COLO829 (cell line): Measurements from ENCODE around the gene RBM47.
A peak's percentile ranks its signal among the peaks of the same experiment; 100 is the strongest.
"Not testable (repeated sequence)": the region's sequence is repeated elsewhere in the genome, so short reads cannot be mapped to it uniquely, and the experiment has no call there.

Source experiments
- DNase-seq: peaks from one replicate; pipeline ENCODE4 v3.0.0; 2012; ENCODE audit warnings: low spot score

RBM47 gene

GRCh38 chr4:40562208-40562607, 67.5 kb downstream of the RBM47 start:
- no peak for DNase-seq

- DNase-seq = not testable (repeated sequence)
These were observed 68.0 kb downstream of the RBM47 start for GRCh38 chr4:40561543-40562177.

- no peak for DNase-seq
These were observed 69.8 kb downstream of the RBM47 start for GRCh38 chr4:40559585-40560465.

- no peak for DNase-seq
These were observed 71.9 kb downstream of the RBM47 start for GRCh38 chr4:40557736-40558135.

- no peak for DNase-seq
These were observed 74.3 kb downstream of the RBM47 start for GRCh38 chr4:40555176-40555900.

- not testable (repeated sequence) for DNase-seq
These were observed 75.0 kb downstream of the RBM47 start for GRCh38 chr4:40554641-40555040.

GRCh38 chr4:40553995-40554394, 75.7 kb downstream of the RBM47 start:
- no peak for DNase-seq

- no peak for DNase-seq
These were observed 77.1 kb downstream of the RBM47 start for GRCh38 chr4:40552536-40552935.

- not testable (repeated sequence) for DNase-seq
These were observed 78.0 kb downstream of the RBM47 start for GRCh38 chr4:40551568-40552136.

- peak; percentile 9 for DNase-seq
These were observed 78.7 kb downstream of the RBM47 start for GRCh38 chr4:40550948-40551462.

GRCh38 chr4:40550196-40550595, 79.5 kb downstream of the RBM47 start:
- DNase-seq = no peak

GRCh38 chr4:40548256-40548655, 81.4 kb downstream of the RBM47 start:
- no peak for DNase-seq

- DNase-seq = no peak
These were observed 81.9 kb downstream of the RBM47 start for GRCh38 chr4:40547789-40548132.

GRCh38 chr4:40546969-40547788, 82.5 kb downstream of the RBM47 start:
- no peak for DNase-seq

GRCh38 chr4:40546506-40546905, 83.2 kb downstream of the RBM47 start:
- DNase-seq = no peak

GRCh38 chr4:40545487-40545886, 84.2 kb downstream of the RBM47 start:
- DNase-seq = not testable (repeated sequence)

GRCh38 chr4:40544221-40544620, 85.4 kb downstream of the RBM47 start:
- no peak for DNase-seq

- DNase-seq = no peak
These were observed 88.9 kb downstream of the RBM47 start for GRCh38 chr4:40540800-40541199.

GRCh38 chr4:40536032-40536431, 93.6 kb downstream of the RBM47 start:
- DNase-seq = no peak

GRCh38 chr4:40531636-40532023, 98.0 kb downstream of the RBM47 start:
- DNase-seq = no peak

- no peak for DNase-seq
These were observed 98.6 kb downstream of the RBM47 start for GRCh38 chr4:40530961-40531635.
